Gastroesophageal sphincter (tissue), 3 donors: Measurements from ENCODE around the gene GRIK3.

Source experiments
- POLR2AphosphoS5 ChIP-seq: sonication (generic); formaldehyde crosslinking; IDR thresholded peaks from one replicate; pipeline ENCODE4 v1.6.1; 2017; ENCODE audit warnings: antibody characterized with exemption
- TF ChIP-seq, protein P1 (sequence below), 4 experiments: fragments of 200-600 bp in 2 of 4; fragments of 450-650 bp in 2 of 4; sonication (generic) in 1 of 4; IDR thresholded peaks; one replicate each; pipeline ENCODE4 v1.5.1; 2017 to 2019; ENCODE audit warnings: antibody characterized with exemption in 4 of 4, mild to moderate bottlenecking in 2 of 4, moderate library complexity in 2 of 4

DNA sequence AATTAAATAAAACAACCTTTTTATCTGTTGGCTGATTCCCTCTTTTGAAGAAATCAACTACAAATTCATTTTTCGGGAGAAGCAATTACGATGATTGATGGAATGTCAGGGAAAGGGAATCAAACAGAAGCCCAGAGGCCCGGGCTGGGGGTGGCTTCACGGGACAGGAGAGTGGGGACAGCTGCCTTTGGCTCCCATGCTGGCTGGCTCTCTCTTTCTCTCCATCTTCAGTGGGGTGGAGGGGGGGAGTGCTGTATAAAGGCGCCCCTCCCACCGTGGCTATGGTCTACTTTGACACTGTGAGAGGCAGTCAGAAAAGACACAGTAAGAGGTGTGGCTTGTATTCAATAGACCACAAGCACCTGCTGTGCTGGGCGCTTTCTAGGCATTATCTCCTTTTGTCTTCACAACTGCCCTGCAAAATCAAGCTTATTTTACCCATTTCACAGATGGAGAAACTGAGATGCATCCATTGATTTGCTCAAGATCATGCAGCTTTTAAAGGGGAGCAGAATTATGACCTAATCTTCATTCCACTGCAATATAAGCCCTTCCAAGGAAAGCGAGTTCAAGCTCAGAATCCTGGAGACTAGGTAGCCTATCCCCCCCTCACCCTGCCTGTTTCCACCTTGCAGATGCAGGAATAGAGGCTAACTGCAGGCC, 92.9 kb downstream of the GRIK3 start:
- TF ChIP-seq, protein P1, sequence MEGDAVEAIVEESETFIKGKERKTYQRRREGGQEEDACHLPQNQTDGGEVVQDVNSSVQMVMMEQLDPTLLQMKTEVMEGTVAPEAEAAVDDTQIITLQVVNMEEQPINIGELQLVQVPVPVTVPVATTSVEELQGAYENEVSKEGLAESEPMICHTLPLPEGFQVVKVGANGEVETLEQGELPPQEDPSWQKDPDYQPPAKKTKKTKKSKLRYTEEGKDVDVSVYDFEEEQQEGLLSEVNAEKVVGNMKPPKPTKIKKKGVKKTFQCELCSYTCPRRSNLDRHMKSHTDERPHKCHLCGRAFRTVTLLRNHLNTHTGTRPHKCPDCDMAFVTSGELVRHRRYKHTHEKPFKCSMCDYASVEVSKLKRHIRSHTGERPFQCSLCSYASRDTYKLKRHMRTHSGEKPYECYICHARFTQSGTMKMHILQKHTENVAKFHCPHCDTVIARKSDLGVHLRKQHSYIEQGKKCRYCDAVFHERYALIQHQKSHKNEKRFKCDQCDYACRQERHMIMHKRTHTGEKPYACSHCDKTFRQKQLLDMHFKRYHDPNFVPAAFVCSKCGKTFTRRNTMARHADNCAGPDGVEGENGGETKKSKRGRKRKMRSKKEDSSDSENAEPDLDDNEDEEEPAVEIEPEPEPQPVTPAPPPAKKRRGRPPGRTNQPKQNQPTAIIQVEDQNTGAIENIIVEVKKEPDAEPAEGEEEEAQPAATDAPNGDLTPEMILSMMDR (IDR thresholded peaks at IDR 0.05), result no peak
- no peak for TF ChIP-seq POLR2AphosphoS5
